HG02623 (cell line): ENCODE results near the gene SNX33.
"Not testable (repeated sequence)": the region's sequence is repeated elsewhere in the genome, so short reads cannot be mapped to it uniquely, and the experiment has no call there.

Experiments used
- ATAC-seq: cut with Tn5 transposase; IDR thresholded peaks from one replicate; pipeline ENCODE4 v1.9.1; 2021; ENCODE audit warnings: moderate library complexity; ENCODE audit not compliant: unreplicated experiment

SNX33 gene

GRCh38 chr15:75647370-75648155, at the start of gene SNX33:
Gene SNX33, plus strand, starts transcription at chr15:75647912. Its CDS starts 1,191 bp downstream, at chr15:75649103.
- ATAC-seq: no peak

- no peak for ATAC-seq
These were observed 49.4 kb upstream of the SNX33 start for GRCh38 chr15:75598361-75598760.

DNA sequence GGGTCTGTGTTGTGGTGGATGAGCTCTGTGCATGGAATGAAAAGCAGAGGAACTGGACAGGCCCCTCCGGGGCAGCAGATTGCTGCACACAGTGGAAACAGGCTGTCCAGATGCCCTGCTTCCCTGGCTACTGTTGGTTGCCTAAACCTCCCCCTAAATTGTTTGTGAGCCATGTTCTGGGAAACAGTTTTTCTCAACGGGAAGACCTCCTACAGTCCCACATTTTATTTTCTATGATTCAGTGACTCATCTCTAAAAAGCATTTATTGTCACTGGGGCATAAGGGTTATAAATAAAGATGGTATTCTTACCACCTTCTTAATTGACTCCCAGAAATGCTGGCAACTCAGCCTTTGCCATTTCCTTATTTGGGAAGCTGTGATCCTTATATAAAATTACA, 48.3 kb upstream of the SNX33 start:
- ATAC-seq: no peak

- ATAC-seq: no peak
These were observed 41.7 kb upstream of the SNX33 start for GRCh38 chr15:75606026-75606425.

DNA sequence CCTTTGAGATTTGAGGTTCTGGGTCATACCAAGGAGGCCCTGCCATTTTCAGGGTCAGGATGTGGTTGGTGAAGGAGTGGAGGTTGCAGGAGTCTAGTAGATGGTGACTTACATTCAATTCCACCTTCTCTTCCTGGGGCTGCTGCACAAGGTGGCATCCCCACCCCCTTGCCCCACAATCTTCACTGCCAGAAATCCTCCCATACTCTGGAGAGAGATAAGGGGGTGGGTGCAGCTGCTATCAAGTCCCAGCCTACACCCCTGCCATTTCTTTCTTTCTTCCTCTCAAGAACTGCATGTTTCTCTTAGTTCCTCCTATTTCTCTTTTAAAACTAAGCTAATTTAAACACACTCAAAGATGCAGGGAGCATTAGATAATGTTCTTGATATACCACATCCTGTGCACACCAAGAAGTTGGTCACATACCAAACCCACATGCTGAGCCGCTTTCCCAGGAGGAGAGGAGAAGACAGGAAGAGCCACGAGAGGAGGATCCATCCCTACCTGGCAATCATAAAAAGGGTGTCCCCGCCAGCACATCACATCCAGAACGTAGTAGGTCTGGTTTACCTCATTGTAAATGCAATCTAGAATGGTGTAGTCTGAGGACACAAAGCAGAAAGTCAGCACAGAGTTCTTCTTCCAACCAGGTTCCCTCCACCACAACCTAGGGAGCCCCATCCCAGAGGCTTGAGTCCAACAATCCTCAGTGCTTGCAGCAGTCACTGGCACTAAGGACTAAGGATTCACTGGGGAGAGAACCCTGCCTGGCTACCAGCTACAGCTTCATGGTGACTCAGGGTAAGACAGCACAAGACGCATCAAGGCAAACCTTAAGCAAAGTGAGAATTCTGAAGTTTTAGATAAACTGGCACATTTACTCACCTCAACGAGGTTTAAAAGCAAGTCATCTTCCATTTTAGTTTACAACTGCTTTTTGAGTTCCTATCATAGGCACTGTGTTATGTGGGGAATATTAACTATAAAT, 40.7 kb upstream of the SNX33 start:
- no peak for ATAC-seq

DNA sequence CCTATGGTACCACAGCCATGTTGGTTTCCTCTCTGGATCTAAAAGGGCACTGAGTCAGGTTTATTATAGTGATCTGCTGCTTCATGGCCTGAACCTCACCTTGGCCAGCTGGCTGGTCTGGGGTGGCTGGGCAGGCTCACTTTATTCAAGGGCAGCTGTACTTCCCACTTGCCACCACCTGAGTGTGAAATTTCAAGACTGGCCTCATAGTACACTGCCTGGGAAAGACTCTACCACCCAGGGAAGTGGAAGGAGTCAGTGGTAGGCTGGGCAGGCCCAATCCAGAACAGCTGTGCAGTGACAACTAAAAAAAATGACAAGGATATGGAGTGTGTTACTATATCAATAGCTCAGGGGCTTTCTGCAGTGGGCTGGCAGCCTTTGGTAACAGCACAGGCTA, 30.9 kb upstream of the SNX33 start:
- no peak for ATAC-seq

GRCh38 chr15:75620058-75620820, 27.5 kb upstream of the SNX33 start:
- ATAC-seq: no peak

GRCh38 chr15:75620841-75621391, 26.8 kb upstream of the SNX33 start:
- no peak for ATAC-seq

GRCh38 chr15:75622505-75622904, 25.2 kb upstream of the SNX33 start:
- no peak for ATAC-seq

DNA sequence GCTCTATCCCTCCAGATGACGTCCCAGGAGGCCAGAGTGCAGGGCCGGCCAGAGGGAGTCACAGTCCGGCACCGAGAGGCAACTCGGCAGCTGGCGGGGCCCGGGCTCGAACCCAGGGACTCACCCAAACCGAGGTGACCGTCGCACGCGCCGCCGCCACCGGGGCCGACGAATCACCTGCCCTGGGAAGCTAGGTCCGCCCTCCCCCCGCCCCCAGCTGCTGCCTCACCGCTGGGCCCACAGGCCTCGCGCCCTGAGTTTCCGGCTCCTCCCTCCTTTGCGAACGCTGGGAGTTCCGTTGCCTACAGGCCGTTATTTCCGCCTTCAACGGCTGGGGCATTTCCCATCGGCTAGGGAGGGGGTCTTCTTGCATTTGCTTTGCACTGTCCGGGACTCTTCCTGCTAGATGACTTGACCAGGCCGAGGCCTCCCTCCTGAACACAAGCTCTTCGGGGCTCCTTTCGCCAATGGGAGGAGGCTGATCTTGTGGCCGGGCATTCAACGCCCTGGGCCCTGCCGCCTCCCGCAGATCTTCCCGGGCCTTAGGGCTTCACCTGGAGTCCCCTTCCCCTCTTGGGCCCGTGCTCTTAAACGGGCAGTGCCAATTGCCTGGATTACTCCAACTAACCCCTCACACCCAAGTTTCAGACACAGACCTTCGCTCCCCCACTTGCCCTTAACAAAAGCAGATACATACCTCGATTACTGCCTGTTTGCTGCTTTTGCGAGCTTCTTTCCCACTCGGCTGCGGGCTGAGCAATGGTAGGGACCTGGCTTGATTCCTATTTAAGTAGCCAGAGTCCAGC, 22.0 kb upstream of the SNX33 start, which contains the start of gene SNUPN:
Gene SNUPN (minus strand): TSS at position 184 of the 806 bp plus-strand sequence. CDS start 4,674 bp downstream, outside the sequence.
- ATAC-seq: peak; percentile 58

DNA sequence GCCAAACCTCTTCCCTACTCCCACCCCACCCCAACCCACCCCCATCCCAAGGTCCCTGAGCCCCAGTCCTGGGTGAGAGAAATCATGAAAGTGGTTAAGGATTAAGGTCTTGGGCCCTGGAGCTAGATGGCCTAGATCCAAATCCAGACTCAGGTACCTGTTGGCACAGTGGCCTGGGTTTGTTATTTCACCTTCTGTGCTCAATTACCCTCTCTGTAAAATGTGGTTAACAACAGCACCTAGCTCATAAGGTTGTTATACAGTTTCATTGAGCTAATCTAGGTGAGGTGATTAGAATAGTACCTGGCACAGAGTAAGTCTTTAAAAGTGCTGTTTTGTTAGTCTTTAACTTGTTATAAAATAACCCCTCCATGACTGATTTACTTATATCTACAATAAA, 15.8 kb upstream of the SNX33 start:
- ATAC-seq: no peak

GRCh38 chr15:75633922-75634321, 13.8 kb upstream of the SNX33 start:
- ATAC-seq: not testable (repeated sequence)

DNA sequence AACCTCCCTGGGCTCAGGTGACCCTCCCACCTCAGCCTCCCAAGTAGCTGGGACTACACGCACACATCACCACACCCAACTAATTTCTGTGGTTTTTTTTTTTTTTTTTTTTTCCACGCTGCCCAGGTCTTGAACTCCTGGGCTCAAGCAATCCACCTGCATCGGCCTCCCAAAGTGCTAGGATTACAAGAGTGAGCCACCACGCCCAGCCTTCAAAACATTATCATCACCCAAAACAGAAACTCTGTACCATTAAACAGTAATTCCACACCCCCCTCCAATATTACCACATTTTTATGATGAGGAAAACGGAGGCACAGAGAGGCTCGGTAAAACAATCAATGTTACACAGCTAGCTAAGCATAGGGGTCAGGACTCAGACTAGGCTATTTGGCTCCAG, 11.7 kb upstream of the SNX33 start:
- ATAC-seq: no peak

GRCh38 chr15:75637245-75638009, 10.3 kb upstream of the SNX33 start:
- ATAC-seq: no peak

- no peak for ATAC-seq
These were observed 8.5 kb upstream of the SNX33 start for GRCh38 chr15:75639191-75639708.

DNA sequence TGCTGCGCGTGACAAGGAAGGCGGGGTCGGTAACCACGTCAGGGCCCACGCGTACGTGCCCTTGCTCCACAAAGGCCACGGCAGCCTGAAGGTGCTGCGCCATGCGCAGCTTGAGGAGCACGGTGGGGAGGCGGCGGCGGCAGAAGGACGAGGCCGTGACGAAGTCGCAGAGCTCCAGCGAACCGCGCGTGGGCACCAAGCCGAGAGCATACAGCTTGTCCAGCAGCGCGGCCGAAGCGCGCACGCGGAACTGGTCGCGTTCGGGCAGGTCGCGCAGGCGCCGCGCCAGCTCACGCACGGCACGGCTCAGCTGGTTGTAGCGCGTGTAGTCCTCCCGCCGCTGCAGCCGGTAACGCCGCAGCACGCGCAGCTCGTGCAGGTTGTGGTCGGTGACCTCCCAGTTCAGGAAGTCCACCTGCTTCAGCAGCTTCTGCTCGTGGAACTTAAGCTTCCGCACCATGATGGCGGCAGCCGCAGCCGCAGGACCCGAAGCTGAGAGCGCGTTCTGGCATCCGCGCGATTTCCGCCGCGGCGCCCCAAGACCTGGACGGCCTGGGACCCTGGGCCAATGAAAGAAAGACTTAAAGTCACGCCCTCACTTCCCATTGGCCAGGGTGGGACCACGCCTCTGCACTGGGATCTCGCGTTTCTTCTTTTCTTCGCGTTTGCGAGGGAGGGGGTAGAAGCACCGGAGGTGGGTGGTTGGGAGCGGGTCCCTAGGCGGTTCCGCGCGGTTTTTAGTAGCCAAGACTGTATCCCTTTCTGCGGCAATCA, 7.8 kb upstream of the SNX33 start, which contains the start of gene IMP3:
Gene IMP3 (minus strand): TSS at position 516 of the 774 bp plus-strand sequence. CDS start 56 bp downstream, at position 460.
- ATAC-seq: peak; percentile 86

GRCh38 chr15:75640483-75641178, 7.1 kb upstream of the SNX33 start:
- peak; percentile 16 for ATAC-seq
